Activated T-cell treated with anti-CD3 and anti-CD28 coated beads for 4 hours (primary cell): Measurements from ENCODE around the gene AUTS2.

ENCODE experiments used
- DNase-seq: peaks from one replicate; pipeline ENCODE4 v3.0.0-alpha.2; 2020

The AUTS2 gene

DNA sequence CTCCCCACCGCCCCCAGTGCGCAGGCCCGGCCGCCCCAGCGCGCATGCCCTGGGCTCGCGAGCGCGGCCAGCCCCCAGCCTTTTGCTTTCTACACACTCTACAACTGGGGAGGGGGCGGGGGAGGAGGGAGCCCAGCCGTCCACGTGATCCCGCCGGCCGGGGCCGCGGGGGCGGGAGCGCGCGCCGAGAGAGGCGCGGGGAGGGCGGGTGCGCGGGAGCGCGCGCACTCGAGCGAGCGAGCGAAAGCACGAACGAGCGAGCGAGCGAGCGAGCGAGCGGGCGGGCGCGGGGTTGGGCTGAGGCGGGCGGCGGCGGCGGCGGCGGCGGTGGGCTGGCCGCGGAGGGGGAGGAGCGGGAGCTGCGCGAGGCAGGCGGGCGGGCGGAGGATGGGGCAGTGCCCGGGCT lies at the start of gene AUTS2:
Gene AUTS2, plus strand, starts transcription at position 395 of the 406 bp plus-strand sequence. CDS start 1,179 bp downstream, outside the sequence.
- peak; percentile 11 for DNase-seq

- DNase-seq = no peak
Measured at GRCh38 chr7:69550991-69551390, 47.3 kb upstream of the AUTS2 start.

GRCh38 chr7:69553190-69553589 lies 45.1 kb upstream of the AUTS2 start:
- DNase-seq = no peak

- no peak for DNase-seq
Measured at GRCh38 chr7:69561266-69561960, 36.9 kb upstream of the AUTS2 start.

DNA sequence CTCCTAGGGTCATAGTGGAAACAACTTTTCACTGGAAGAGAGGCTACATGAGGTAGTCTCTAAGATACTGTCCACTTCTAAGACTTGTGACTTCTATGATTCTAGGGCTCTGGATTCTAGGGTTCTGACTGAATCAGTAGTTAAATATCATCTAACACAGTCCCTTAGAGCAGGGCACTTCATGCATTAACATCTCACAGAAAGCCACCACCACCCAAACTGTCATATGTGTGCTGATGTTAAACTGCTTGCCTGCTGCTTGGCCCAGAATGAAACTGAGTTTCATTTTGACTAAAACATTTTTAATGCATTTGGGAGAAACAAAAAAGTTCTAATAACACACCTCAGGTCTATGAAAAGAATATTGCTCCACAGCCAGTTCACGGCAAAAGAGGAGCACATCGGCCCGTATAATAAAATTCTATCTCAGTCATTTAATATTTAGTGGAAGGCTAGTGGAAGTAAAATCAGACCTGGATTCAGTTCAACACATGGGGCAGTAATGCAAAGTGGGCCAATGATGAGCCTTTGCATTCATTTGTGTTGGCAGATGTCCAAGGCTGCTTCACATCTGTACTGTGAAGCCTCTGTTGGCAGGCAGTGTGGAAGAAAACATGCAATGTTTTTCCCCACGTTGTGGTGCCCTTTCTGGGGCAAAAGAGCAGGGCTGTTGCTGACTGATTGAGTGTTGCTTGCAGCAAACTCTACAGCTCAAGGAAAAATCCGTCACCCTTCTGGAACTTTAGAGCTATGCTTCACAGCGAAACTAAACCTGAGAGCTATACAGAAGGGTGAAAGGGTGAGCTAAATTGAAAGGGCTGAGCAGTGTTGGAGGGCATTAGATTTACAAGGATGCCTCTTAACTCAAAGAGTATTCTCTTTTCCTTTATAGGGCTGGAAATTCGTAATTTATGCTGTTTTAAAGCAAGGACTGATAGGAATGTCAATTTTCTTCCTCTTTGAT lies 33.5 kb upstream of the AUTS2 start:
- DNase-seq = no peak

DNA sequence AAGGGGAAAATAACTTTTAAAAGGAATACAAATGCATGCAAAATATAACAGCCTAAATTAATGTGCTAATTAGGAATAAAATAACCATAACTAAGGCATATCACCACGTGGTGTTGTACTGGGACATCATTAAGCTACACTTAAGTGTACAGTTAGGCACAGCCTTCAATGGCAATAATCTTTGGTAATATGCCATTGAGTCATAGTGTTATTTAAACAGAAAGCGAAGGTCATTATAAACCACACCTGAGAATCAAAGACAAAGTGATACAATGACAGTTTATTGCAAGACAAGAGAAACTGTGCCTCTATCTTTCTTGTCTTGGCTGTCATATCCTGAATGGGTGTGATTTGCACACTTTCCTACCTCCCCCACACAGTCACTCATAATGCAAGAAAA lies 30.5 kb upstream of the AUTS2 start:
- DNase-seq = no peak

GRCh38 chr7:69568266-69568665 lies 30.0 kb upstream of the AUTS2 start:
- DNase-seq = no peak

DNA sequence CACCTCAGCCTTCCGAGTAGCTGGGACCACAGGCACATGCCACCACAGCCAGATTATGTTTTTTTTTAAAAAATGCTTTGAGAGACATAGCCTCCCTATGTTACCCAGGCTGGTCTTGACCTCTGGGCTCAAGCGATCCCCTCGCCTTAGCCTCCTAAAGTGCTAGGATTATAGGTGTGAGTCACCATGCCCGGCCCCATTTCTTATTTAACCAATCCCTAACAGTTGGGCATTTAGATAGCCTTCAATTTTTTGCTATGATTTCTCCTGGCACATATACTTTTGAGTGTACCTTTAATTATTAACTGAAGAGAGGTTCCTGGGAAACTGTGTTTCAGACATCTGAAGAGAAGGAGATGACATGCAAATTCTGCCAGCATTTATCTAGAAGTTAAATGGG lies 22.6 kb upstream of the AUTS2 start:
- DNase-seq = no peak

GRCh38 chr7:69577221-69577620 lies 21.1 kb upstream of the AUTS2 start:
- no peak for DNase-seq

- no peak for DNase-seq
Measured at GRCh38 chr7:69585169-69585568, 13.1 kb upstream of the AUTS2 start.

- no peak for DNase-seq
Measured at GRCh38 chr7:69586321-69586720, 12.0 kb upstream of the AUTS2 start.

- DNase-seq = no peak
Measured at GRCh38 chr7:69588773-69589172, 9.5 kb upstream of the AUTS2 start.

DNA sequence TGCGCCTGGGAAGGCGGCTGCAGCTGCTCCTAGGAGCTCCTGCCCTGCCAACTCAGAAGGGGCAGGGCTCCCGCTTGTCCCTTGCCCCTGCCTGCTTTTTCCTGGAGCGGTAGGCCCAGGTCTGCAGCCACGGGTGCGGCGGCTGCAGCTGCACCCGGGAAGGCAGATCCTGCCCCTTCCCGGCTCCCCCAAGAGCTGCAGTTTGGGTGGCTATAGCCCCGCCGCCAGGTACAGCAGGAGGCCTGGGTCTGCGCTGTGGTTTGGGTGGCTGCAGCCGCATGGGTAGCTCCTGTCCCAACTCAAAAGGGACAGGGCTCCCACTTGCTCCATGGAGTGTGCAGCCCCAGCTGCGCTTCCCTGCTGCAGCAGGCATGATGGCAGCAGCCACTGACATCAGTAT lies 6.5 kb upstream of the AUTS2 start:
- DNase-seq = no peak

GRCh38 chr7:69593511-69593910 lies 4.8 kb upstream of the AUTS2 start:
- DNase-seq = no peak

DNA sequence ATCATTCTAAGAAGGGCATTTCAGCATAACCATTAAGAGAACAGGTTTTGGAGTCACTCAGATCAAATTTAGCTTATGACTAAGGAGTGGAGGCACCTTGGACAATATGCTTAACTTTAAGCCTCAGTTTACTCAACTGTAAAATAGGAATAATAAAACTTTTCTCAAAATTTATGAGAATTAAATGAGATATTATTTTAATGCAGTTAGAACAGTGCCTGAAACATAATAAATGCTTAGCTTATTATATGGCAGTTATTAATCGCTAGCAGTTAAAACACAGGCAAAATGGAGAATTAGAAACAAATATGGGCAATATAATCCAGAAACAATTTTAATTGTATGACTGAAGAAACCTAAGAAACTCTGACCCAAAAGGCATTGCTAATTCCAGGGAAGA lies 2.9 kb upstream of the AUTS2 start:
- DNase-seq = no peak

GRCh38 chr7:69596056-69596455 lies 2.2 kb upstream of the AUTS2 start:
- no peak for DNase-seq

GRCh38 chr7:69596723-69597277 lies 1.5 kb upstream of the AUTS2 start:
- no peak for DNase-seq

DNA sequence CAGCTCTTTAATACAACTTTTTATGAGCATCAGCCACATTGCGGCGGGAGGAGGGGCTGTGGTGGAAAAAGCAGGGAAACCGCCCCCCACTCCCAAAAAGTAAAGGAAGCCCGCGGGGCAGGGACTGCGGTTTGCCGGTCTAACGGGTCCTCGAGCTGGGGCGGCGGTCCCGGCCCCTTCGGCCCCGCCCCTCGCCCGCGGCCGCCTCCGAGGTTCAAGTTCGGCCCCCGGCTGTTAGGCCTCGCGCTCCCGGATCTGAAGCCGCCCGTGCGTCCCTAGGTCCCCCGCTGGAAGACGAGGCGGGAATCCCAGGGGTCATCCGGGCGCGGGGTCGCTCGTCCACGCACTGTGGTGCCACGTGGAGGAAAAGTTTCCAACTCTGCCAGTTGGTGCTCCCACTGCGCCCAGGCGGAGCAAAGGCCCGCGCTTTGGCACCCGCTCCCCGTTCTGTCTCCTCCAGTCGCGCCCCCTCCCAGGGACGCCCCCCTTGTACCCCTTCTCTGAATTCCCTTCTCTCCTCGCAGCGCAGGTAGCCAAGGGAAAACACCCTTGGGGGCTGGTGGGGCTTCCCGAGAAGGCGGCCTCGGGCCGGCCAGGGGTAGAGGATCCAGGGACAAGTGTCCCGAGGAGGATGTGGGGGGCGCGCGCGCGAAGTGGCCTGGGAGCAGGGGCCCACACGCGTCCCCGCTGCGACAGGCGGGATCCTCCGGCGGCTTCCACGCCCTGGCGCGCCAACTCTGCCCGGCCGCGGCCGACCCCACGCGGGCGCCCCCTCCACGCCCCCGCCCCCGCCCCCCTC lies 798 bp upstream of the AUTS2 start:
- no peak for DNase-seq

DNA sequence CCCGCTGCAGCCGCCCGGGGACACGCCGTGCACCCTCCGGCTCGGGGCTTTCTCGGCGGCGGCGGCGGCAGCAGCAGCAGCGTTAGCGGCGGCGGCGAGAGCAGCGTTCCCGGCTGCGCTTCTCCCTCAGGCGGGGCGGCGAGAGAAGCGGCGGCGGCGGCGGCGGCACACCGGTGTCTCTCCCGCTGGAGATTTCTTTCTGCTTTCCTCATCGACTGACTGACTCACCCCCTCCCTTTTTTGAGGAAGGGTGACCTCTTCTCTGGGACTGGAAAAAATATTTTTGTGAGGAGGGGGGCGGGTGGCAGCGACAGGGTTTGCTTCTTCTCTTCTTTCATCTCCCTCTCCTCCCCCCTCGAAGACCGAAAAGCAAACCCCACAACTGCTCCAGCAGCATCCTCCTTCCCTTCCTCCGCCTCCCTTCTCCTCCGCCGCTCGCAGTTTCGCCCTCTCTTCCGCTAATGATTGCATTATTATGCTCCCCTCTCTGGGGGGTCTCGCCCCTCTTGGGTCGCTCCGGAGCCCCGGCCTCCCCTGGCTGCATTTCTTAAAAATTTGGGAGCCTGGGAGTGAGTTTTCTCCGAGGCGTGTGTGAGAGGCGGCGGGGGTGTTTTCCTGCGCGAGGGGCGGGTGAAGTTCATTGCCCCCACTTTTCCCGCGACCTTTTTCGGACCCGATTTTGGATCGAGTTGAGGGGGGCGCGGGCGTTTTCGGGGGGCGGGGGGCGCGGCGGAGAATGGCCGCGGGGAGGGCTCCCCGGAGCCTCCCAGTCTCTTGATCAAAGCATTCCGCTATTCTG lies 411 bp downstream of the AUTS2 start:
- no peak for DNase-seq

DNA sequence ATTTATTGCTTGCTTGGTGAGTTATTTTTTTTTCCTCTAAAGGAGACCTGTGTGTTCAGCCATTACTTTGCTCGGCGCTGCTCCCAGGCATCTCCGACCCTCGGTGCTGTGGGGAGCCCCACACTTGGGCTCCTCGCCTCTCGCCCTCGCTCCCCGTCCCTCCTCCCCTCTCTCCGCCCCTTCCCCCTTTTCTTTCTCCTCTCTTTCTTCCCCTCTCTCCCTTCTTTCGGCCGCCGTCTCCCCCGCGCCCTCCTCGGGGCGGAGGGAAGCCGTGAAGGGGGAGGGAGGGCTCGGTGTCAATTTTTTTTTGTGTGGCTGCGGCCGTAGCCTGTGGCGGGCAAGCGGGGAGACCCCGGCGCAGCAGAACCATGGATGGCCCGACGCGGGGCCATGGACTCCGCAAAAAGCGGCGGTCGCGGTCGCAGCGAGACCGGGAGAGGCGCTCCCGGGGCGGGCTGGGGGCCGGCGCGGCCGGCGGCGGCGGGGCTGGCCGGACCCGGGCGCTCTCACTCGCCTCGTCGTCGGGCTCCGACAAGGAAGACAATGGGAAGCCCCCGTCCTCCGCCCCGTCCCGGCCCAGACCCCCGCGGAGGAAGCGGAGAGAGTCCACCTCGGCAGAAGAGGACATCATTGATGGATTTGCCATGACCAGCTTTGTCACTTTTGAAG lies 1.1 kb downstream of the AUTS2 start:
- DNase-seq = no peak

DNA sequence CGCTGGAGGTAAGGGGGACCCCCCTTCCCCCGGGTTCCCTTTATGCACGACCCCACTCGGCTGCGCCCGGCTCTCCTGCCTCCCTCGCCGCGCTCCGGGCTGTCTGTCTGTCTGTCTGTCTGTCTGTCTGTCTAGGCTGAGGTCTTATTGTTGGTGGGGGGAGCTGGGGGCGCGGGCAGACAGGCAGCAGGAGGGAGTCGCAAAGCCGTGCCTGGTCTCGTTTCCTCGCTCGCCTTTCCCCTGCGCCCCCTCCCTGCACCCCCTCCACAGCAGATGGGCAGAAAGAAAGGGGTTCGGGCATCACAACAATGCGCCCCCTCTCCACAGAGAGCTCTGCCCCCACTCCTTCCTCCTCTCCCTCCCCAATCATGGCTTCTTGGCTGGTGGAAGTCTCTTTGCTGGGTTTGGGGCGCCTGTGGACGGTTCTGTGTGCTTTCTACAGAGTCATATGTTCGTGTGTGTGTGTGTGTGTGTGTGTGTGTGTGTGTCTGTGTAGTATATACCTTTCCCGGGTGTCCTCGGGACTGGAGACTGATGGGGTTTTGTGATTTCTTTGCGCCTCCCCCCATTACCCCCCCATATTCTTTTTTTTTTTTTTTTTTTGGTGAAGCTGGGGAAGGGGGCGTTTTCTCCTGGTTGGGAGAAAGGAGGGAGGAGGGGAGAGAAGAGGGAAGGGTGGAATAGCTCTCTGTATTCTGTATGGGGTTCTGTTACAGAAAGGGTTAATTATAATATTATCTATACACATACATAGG lies 1.9 kb downstream of the AUTS2 start:
- DNase-seq = no peak
